ENCODE measurements around the gene EVA1C.
"Not testable (repeated sequence)": the region's sequence is repeated elsewhere in the genome, so short reads cannot be mapped to it uniquely, and the experiment has no call there.

Gene EVA1C

GRCh38 chr21:32390537-32391224 lies 21.8 kb upstream of the EVA1C start:
- DNase-seq: not testable (repeated sequence)

DNA sequence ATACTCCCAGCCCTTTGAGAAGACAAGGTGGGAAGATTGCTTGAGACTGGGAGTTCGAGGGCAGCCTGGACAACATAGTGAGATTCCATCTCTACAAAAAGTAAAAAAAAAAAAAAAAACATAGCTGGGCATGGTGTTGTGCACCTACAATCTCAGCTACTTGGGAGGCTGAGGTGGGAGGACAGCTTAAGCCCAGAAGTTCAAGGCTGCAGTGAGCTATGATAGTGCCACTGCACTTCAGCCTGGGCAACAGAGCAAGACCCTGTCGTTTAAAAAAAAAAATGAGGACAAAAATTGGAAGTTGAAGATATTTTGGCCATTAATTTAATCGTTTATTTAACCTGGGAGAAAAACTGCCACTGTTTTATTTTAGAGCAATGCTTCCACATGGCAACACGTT lies 20.8 kb upstream of the EVA1C start:
- DNase-seq: no peak

DNA sequence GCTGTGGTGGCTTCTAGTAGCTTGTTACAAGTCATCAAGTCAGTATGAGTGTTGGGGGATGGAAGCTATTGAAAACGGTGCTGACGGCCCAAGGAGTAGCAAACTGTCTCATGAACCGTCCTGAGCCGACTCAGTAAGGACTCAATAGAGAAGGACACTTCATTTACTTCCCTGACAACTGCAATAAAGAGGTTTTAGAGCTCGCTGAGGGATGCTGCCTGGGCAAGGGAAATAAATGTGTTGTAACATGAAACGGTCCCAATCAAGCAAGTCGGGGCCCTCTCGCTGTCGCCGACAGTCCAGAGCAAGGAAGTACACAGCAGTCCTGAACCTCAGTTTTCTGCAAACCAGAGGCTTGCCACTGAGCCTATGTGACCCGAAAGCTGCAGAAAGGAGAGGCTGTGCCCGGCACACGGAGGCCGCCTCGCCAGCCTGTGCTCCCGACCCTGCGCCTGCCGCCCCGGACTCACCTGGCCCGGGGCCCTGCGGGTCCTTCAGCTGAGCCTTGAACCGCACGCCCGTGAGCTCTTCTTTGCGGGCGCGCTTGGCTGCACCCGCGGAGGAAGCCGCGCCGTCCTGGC lies 20.1 kb upstream of the EVA1C start:
- no peak for DNase-seq

- DNase-seq: peak; percentile 22 to 96 (median 89)
These were observed 19.4 kb upstream of the EVA1C start, which contains the start of gene URB1 for GRCh38 chr21:32392880-32393676. TSS of gene URB1 (minus strand) at chr21:32393012. CDS start at chr21:32392910, 102 bp downstream.

DNA sequence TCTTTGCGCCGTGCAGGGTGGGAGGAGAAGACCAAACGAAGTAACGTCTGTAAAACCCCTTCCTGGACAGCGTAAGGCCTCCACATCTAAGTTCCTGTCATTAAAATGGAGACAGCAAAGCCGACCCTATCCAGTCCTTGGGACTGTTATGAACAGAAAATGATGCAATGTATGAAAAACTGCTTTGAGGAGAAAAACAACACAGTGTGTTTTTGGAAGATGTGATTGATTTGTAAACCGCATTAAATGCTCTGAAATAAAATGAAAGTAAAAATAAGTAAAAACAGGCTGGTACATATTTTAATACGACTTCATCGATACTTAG lies 18.9 kb upstream of the EVA1C start:
- no peak for DNase-seq

DNA sequence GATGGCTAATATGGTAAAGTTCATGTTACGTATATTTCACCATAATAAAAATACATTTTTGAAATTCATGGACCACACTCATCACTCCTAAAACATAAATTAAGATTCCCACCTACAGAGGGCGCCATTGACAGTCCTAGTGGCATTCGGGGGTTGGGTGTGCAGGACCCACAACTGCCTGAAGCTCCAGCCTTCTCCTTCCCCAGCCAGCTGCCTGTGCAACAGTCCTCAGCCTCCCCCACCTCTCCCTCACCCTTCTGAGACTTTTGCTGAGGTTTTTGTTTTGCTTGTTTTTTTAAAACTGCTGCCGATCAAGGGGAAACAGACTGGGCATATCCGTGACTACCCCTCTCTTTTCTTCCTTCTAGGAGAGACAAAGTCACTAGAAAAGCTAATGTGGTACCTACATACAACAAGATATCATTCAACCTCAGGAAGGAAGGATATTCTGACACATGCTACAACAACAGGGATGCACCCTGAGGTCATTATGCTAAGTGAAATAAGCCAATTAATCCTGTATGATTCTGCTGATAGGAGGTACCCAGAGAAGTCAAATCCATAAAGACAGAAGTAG lies 9.2 kb upstream of the EVA1C start:
- peak in 38 of 56 donors; percentile 0 to 71 (median 28) for DNase-seq

- DNase-seq: no peak
These were observed 6.1 kb upstream of the EVA1C start for GRCh38 chr21:32406405-32406804.

DNA sequence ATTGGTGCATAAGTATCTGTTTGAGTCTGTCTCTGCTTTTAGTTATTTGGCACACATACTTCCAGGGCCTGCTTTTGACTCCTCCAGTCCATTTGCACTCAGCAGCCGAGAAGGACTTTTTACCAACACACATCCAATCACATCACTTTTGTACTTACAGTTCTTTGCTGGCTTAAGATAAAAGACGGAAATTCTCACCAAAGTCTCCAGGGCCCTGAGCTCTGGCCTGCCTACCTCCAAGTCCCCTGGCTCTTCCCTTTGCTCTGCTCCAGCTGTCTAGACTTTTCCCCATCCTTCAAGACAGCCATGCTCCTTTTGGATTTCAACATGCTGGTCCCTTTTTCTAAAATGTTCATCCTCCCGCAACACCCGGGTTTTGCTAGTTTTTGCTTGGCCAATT lies 2.2 kb upstream of the EVA1C start:
- DNase-seq: no peak

- peak in 18 of 56 donors; percentile 6 to 55 (median 22) for DNase-seq
These were observed 1.6 kb upstream of the EVA1C start for GRCh38 chr21:32410916-32411315.

GRCh38 chr21:32411350-32412161 lies 950 bp upstream of the EVA1C start:
- peak in 54 of 56 donors; percentile 30 to 89 (median 68) for DNase-seq

GRCh38 chr21:32413015-32413504 lies 554 bp downstream of the EVA1C start:
- DNase-seq: peak in 16 of 56 donors; percentile 14 to 71 (median 40)

GRCh38 chr21:32413697-32414578 lies 1.4 kb downstream of the EVA1C start:
- DNase-seq: peak in 8 of 56 donors; percentile 10 to 64 (median 26)

DNA sequence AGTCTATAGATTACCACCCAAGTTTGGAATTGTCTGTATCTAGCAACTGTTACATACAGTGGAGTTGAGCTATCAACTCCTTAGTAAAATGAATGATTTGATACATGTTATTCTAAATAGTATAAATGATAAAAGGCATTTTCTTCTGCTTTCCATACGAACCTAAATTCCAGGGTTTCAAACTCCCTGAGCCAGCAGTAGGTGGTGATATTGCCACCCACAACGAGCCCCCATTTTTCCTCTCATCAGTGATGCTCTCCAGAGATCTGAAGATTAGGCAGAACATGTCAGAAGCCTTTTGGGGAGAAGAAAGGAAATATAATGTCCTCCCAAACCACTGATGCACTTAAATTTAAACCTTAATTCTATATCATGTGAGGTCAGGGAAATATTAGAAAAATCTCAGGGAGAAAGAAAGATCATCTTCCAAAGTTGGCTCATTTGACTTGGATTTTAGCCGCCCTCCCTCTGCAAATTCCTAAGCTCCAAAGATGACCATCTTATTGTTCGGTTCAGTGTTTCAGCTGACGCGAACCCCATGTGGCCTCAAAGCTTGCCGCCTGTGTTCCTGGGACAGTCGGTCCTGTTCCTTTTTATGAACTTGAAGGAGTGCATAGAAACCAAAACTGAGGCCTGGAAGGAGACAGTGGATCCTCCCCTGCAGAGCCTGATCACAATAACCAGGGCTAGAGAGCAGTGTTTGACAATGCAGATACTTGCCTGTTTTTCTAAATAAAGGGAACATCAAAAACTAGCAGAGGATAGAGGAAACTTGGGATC lies 2.3 kb downstream of the EVA1C start:
- peak in 21 of 56 donors; percentile 0 to 66 (median 25) for DNase-seq

GRCh38 chr21:32415451-32416398 lies 3.2 kb downstream of the EVA1C start:
- DNase-seq: peak in 2 of 56 donors; percentile 0 to 12

GRCh38 chr21:32418146-32418545 lies 5.6 kb downstream of the EVA1C start:
- no peak for DNase-seq

GRCh38 chr21:32422064-32422463 lies 9.6 kb downstream of the EVA1C start:
- no peak for DNase-seq

DNA sequence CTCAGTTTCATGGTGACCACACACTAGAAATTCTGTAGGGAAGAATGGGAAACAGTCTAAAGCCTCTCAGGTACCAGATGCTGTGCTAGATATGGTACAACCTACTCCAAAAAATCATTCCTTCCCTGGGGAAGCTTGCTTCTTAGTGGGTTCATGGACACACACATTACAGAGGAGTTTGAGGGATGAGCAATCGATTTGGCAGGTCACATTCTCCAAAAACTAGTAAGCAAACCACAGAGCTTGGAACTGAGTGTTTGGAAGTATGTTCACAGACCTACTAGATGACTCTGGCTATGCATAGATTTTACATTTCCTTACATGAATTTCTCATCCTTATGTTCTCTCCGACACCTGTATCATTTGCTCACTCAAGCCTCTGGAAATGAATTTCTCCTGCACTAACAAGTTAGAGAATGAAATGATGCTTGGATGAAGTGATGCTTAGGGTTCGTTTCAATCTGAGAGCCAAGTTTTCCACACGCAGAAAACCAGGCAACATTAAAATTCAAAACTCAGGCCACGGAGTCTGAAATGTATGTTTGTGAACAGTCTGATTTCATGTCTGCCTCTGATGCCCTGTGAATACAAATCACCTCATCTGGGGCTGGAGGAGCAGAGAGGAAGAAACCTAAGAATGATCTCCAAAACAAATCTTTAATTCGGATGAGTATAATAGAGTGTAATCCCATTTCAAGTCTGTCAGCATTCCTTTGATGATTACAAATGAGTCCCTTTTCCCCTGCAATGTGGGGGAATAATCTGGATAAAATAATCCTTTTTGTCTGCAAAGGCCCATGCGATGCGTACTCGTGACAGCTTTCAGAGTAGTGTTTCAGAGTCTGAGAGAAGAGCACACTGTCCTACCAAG lies 11.0 kb downstream of the EVA1C start:
- peak in 1 of 56 donors; percentile 32 for DNase-seq
